Activated CD8-positive, alpha-beta T cell treated with anti-CD3 and anti-CD28 coated beads for 36 hours (primary cell): Measurements from ENCODE around the gene EPS8. TPM values are rescaled to one million over a fixed set of nuclear protein-coding genes. Genes with fewer than 3 reads are reported as not detected.

ENCODE experiments used
- ATAC-seq: fragments of 200-7000 bp; cut with Tn5 transposase; one replicate; pipeline ENCODE4 v1.10.0; 2021; ENCODE audit warnings: mild to moderate bottlenecking, moderate library complexity
- CTCF ChIA-PET: fragments of 350-600 bp; sonication (Branson Sonifier 250); formaldehyde crosslinking; loops from one replicate; lab custom pipeline; 2021; ENCODE audit warnings: antibody characterized with exemption; lab: Charles Lee
- POLR2A ChIA-PET: fragments of 350-600 bp; sonication (Branson Sonifier 250); formaldehyde crosslinking; loops from one replicate; lab custom pipeline; 2021; ENCODE audit warnings: antibody characterized with exemption; lab: Charles Lee
- DNase-seq: peaks from one replicate; pipeline ENCODE4 v3.0.0-alpha.2; 2020
- H3K27ac Mint-ChIP-seq: one replicate; pipeline ENCODE4 v1.8.0; 2021; ENCODE audit warnings: mild to moderate bottlenecking, mixed read lengths
- H3K27me3 Mint-ChIP-seq: one replicate; pipeline ENCODE4 v1.8.0; 2021; ENCODE audit warnings: mixed read lengths
- H3K36me3 Mint-ChIP-seq: one replicate; pipeline ENCODE4 v1.8.0; 2021; ENCODE audit warnings: low read depth, mixed read lengths
- H3K4me1 Mint-ChIP-seq: one replicate; pipeline ENCODE4 v1.8.0; 2021; ENCODE audit warnings: low read depth, mixed read lengths
- H3K4me3 Mint-ChIP-seq: one replicate; pipeline ENCODE4 v1.8.0; 2021; ENCODE audit warnings: mild to moderate bottlenecking, moderate library complexity, mixed read lengths
- H3K9me3 Mint-ChIP-seq: one replicate; pipeline ENCODE4 v1.8.0; 2021; ENCODE audit warnings: mixed read lengths
- intact Hi-C: fragments of 100-400 bp; cut with micrococcal nuclease; formaldehyde crosslinking; loops from one replicate; pipeline ENCODE4 v1.10.0; 2022
- total RNA-seq, 2 experiments: library from RNA; stranded (reverse); gene quantifications; one replicate each; pipeline ENCODE4 v1.2.3, GENCODE V29; 2021
- TF ChIP-seq, protein P1 (sequence below): fragments of 200-600 bp; IDR thresholded peaks from one replicate; pipeline ENCODE4 v1.8.0; 2022; ENCODE audit warnings: antibody characterized with exemption, mild to moderate bottlenecking

Gene EPS8
- total RNA-seq, 2 experiments from 2014 or later: 1.8 to 2.3 TPM

DNA sequence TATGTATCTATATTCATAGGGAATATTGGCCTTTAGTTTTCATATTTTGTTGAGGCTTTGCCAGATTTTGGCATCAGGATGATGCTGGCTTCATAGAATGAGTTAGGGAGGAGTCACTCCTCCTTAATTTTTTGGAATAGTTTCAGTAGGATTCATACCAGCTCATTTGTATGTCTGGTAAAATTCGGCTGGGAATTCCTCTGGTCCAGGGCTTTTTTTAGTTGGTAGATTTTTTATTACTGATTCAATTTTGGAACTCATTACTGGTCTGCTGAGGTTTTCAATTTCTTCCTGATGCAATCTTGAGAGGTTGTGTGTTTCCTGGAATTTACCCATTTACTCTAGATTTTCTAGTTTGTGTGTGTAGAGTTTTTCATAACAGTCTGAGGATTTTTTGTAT, 175.2 kb downstream of the EPS8 start:
- POLR2A ChIA-PET: no interaction called here
- Mint-ChIP-seq H3K27me3 (peaks cover 4% of the 10 kb centered on the region), H3K4me3 (no peak overlapping the region), H3K4me1 (no peaks in the 10 kb centered on the region), H3K27ac (no peak overlapping the region), H3K36me3 (no peaks in the 10 kb centered on the region), H3K9me3 (peaks cover 6% of the 10 kb centered on the region)
- ATAC-seq (no peak), DNase-seq (no peak)
- intact Hi-C loops: no loop called here
- CTCF ChIA-PET: no interaction called here
- TF ChIP-seq, protein P1, sequence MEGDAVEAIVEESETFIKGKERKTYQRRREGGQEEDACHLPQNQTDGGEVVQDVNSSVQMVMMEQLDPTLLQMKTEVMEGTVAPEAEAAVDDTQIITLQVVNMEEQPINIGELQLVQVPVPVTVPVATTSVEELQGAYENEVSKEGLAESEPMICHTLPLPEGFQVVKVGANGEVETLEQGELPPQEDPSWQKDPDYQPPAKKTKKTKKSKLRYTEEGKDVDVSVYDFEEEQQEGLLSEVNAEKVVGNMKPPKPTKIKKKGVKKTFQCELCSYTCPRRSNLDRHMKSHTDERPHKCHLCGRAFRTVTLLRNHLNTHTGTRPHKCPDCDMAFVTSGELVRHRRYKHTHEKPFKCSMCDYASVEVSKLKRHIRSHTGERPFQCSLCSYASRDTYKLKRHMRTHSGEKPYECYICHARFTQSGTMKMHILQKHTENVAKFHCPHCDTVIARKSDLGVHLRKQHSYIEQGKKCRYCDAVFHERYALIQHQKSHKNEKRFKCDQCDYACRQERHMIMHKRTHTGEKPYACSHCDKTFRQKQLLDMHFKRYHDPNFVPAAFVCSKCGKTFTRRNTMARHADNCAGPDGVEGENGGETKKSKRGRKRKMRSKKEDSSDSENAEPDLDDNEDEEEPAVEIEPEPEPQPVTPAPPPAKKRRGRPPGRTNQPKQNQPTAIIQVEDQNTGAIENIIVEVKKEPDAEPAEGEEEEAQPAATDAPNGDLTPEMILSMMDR: no peak

DNA sequence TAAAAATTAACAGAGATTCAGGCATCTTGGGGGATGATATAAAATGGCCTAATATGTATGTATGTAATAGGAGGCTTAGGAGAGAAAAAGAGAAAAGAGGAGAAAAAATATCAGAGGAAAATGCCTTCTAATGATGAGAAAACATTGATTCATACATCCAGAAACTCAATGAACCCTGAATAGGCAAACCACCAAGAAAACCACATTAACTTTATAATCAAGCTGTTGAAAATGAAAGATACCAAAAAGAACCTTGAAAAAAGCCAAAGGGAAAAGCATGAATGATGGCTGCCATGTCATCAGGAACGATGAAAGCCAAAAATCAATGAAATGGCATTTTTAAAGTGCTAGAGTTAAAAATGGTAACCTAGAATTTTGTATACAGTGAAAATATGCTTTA, 180.2 kb downstream of the EPS8 start:
- intact Hi-C loops: no loop called here
- H3K9me3 Mint-ChIP-seq: no peaks in the 10 kb centered on the region
- no peak overlapping the region for H3K27ac Mint-ChIP-seq
- H3K4me3 Mint-ChIP-seq: no peak overlapping the region
- DNase-seq (no peak), ATAC-seq (no peak)
- TF ChIP-seq, protein P1: no peak
- no peaks in the 10 kb centered on the region for H3K27me3 Mint-ChIP-seq
- H3K4me1 Mint-ChIP-seq: no peaks in the 10 kb centered on the region
- H3K36me3 Mint-ChIP-seq: no peaks in the 10 kb centered on the region
- POLR2A ChIA-PET: no interaction called here
- CTCF ChIA-PET: interaction anchor here (0.6 to 1.0 kb wide), 2 partner anchors 18 to 121 kb away, joined by 3 read pairs; no protein-coding TSS in a partner anchor

DNA sequence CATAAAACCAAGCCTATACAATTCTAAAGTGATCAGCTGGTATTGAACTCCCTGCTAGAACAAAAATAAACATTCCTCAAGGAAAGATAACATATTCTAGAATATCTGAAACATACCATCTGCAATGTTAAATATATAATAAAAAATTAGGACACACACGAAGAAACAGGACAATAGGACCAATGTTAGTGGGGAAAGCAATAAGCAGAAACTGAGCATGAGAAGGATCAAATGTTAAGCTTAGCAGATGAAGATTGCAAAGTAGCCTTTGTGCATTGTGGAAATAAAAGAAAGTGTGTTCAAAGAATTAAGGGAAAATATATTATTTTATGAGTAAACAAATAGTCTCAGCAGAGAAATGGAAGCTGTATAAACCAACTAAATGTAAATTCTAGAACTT, 180.8 kb downstream of the EPS8 start:
- DNase-seq (no peak), ATAC-seq (no peak)
- POLR2A ChIA-PET: interaction anchor here (0.5 kb wide), 1 partner anchor 25 kb away, joined by 3 read pairs; no protein-coding TSS in a partner anchor
- Mint-ChIP-seq H3K27ac (no peak overlapping the region), H3K4me1 (no peaks in the 10 kb centered on the region), H3K36me3 (no peaks in the 10 kb centered on the region), H3K27me3 (no peaks in the 10 kb centered on the region), H3K9me3 (no peaks in the 10 kb centered on the region), H3K4me3 (no peak overlapping the region)
- TF ChIP-seq, protein P1: no peak
- intact Hi-C loops: no loop called here
- CTCF ChIA-PET: interaction anchor here (0.6 to 1.0 kb wide), 2 partner anchors 18 to 122 kb away, joined by 3 read pairs; no protein-coding TSS in a partner anchor

DNA sequence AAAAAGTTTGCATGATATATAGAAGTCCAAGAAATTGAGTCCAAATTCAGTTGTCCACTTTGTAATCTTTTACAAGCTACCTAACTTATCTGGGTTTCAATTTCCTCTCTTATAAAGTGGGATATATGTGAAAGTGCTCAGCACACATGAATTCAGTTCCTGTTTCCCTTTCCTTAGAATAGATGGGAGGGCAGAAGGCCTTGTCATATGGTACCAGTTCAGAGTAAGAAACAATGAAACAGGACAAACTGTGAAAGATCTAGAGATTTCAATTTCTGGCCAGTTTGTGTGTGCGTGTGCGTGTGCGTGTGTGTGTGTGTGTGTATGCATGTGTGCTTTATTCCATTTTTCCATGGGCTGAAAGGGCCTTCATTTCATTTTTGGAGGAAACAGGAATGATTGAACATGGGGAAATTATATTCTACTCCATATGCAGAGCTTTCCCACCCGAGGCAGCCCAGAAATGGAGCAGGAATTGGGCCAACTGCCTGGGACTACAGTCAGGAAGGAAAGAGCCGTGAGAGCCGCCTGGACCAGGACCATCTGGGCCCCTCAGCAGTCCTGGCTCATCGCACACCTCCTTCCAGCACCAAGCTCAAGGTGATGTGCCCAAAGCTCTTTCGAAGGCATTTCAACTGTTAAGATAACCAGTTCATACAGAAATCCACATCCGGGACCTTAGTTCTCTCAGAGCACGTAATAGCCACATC, 183.2 kb downstream of the EPS8 start:
- intact Hi-C loops: no loop called here
- Mint-ChIP-seq H3K27ac (no peak overlapping the region), H3K9me3 (no peaks in the 10 kb centered on the region), H3K4me3 (no peak overlapping the region), H3K4me1 (no peaks in the 10 kb centered on the region), H3K27me3 (no peaks in the 10 kb centered on the region), H3K36me3 (no peaks in the 10 kb centered on the region)
- TF ChIP-seq, protein P1: no peak
- ChIA-PET CTCF (interaction anchor here (1.3 kb wide), 1 partner anchor 21 kb away, joined by 3 read pairs; no protein-coding TSS in a partner anchor), POLR2A (no interaction called here)
- ATAC-seq (no peak), DNase-seq (no peak)

DNA sequence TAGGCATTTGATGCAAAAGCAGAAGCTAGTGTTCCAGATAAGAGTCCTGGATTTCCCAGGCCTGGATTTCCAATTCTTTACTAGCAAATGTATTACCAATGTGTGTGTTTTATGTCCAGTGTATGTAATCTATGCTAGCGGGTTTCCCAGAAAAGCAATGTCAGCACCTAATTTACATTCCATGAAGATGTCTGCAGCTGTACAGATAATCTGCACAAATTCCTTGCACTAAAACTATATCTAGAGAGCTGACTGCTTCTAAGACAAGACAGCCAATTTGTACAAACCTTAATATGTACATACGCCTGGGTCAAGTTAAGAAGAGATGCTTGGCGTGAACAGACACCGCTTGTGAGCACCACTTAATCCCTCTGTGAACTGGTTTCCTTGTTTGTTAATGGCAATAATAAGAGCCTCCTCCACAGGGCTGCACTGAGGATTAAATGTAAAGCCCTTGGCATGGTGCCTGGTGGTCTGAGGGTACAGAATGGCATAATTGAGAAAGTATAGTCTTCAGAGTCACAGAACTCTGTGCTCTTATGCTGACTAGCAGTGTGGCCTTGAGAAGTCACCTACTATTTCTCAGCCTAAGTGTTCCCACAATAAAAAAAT, 185.6 kb downstream of the EPS8 start:
- ChIA-PET POLR2A (no interaction called here), CTCF (interaction anchor here (1.0 to 1.4 kb wide), 2 partner anchors 15 to 19 kb away, joined by 4 read pairs; no protein-coding TSS in a partner anchor)
- no peak for ATAC-seq
- Mint-ChIP-seq H3K9me3 (no peaks in the 10 kb centered on the region), H3K27ac (no peak overlapping the region), H3K27me3 (no peaks in the 10 kb centered on the region), H3K36me3 (no peaks in the 10 kb centered on the region), H3K4me1 (no peaks in the 10 kb centered on the region), H3K4me3 (no peak overlapping the region)
- intact Hi-C loops: no loop called here
- no peak for DNase-seq
- TF ChIP-seq, protein P1: no peak
